ENCODE measurements around the gene RPRML. TPM values are rescaled to one million over a fixed set of nuclear protein-coding genes. Genes with fewer than 3 reads are reported as not detected.

RPRML gene
- total RNA-seq, 6 experiments from 2014 or later: not detected

DNA sequence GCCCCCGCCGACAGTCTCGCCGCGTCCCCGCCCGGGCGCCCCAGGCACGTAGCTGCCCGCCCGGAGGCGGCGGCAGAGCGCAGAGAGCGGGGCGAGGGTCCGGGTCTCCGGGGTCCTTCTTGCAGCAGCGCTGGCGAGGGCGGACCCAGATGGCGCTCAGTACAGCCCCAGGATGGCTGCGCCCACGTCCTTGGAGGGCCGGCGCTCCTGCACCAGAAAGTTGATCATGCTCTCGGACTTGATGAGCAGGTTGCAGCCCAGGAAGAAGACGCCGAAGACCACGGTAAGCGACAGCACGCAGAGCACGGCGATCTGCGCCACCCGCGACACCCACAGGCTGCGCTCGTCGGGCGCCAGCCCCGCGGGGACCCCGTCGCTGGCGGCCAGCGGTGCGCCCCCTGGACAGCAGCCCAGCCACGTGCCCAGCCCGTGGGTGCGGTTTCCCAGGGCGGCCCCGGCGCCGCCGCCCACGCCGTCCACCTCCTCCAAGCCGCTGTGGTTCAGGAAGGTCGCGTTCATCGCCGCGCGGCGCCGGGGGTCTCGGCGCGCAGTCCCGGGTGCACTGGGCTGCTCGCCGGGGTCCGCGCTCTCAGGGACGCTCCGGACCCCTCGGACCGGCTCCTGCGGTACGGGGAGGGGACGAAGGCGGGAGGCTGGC lies 435 bp downstream of the RPRML start:
- TF ChIP-seq CTCF (IDR thresholded peaks at IDR 0.05): no peak
- H3K4me3 Mint-ChIP-seq: no peak overlapping the region; the same call in 1 of the 2 replicates
- H3K27ac Mint-ChIP-seq: no peak overlapping the region
- H3K27me3 Mint-ChIP-seq (ENCODE audit: insufficient read depth): peaks cover 47% of the 10 kb centered on the region
- H3K9me3 Mint-ChIP-seq: no peaks in the 10 kb centered on the region
- H3K4me1 Mint-ChIP-seq (ENCODE audit: low read depth): peaks cover 11% of the 10 kb centered on the region; the same call in 1 of the 2 replicates
- H3K36me3 Mint-ChIP-seq (ENCODE audit: low read depth): 0 out of 2 replicates have a peak, but pooled peaks cover under 1% of the 10 kb centered on the region
- DNase-seq: no peak

DNA sequence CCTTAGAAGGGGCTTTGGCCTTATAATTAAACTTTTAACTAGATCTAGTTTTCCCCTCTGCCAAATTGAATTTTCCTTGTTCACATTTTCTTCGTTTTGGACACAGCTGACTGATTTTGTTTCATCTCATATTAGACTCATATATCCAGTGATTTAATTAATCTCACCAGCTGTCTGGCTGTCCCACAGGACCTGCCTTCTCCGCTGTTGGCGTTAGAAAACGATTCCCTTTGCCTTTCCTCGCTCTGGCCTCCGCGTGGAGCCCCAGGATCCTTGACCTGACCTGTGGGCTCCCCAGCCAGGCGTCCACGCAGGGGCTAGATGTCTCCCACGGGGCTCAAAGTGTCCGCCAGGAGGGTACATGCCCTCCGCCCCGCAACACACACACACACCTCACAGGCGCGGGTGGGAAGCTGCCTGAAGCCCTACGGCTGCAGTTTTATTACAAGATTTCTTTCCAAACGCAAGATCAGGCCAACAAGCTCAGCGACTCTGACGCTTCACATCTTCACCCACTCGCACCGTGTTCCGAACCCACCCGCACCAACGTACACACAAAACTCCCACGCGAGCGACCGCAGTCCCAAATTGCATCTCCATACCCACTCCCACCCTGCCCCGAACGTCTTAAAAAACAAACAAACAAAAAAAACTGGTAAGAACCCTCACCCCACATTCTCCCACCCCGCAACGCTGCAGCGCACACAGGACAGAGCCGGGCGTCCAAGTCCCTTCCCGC lies 1.1 kb downstream of the RPRML start:
- peaks cover 48% of the 10 kb centered on the region for H3K27me3 Mint-ChIP-seq (ENCODE audit: insufficient read depth)
- H3K9me3 Mint-ChIP-seq: no peaks in the 10 kb centered on the region
- no peak overlapping the region for H3K27ac Mint-ChIP-seq
- H3K4me3 Mint-ChIP-seq: peak overlapping the region; percentile 24
- DNase-seq: no peak
- no peaks in the 10 kb centered on the region for H3K36me3 Mint-ChIP-seq (ENCODE audit: low read depth)
- H3K4me1 Mint-ChIP-seq (ENCODE audit: low read depth): peaks cover 11% of the 10 kb centered on the region; the same call in 1 of the 2 replicates
- TF ChIP-seq CTCF (IDR thresholded peaks at IDR 0.05): no peak

GRCh38 chr17:46977348-46977747 lies 1.7 kb downstream of the RPRML start:
- Mint-ChIP-seq H3K36me3 (ENCODE audit: low read depth) (no peaks in the 10 kb centered on the region), H3K27me3 (ENCODE audit: insufficient read depth) (peaks cover 48% of the 10 kb centered on the region), H3K27ac (no peak overlapping the region), H3K9me3 (no peaks in the 10 kb centered on the region), H3K4me3 (no peak overlapping the region), H3K4me1 (ENCODE audit: low read depth) (peaks cover 11% of the 10 kb centered on the region; the same call in 1 of the 2 replicates)
- TF ChIP-seq CTCF (IDR thresholded peaks at IDR 0.05): no peak
- DNase-seq: peak; percentile 32

GRCh38 chr17:46976626-46977270 lies 2.3 kb downstream of the RPRML start:
- Mint-ChIP-seq H3K4me1 (ENCODE audit: low read depth) (peaks cover 11% of the 10 kb centered on the region; the same call in 1 of the 2 replicates), H3K27me3 (ENCODE audit: insufficient read depth) (peaks cover 46% of the 10 kb centered on the region), H3K27ac (no peak overlapping the region), H3K4me3 (no peak overlapping the region), H3K36me3 (ENCODE audit: low read depth) (no peaks in the 10 kb centered on the region), H3K9me3 (no peaks in the 10 kb centered on the region)
- DNase-seq: no peak
- no peak for TF ChIP-seq CTCF (IDR thresholded peaks at IDR 0.05)

- Mint-ChIP-seq H3K27ac (no peak overlapping the region), H3K4me3 (no peak overlapping the region), H3K9me3 (no peaks in the 10 kb centered on the region), H3K27me3 (ENCODE audit: insufficient read depth) (peaks cover 45% of the 10 kb centered on the region), H3K4me1 (ENCODE audit: low read depth) (peaks cover 11% of the 10 kb centered on the region; the same call in 1 of the 2 replicates), H3K36me3 (ENCODE audit: low read depth) (no peaks in the 10 kb centered on the region)
- TF ChIP-seq CTCF (IDR thresholded peaks at IDR 0.05): no peak
- DNase-seq: no peak
Measured at GRCh38 chr17:46975287-46975686, 3.8 kb downstream of the RPRML start.

Data from HFFc6 (cell line).